IMR-90 (cell line): ENCODE measurements around the gene EGFR. TPM values are rescaled to one million over a fixed set of nuclear protein-coding genes. Genes with fewer than 3 reads are reported as not detected.

Experiments used
- ATAC-seq: fragments of 200-7000 bp; cut with Tn5 transposase; 2 replicates; pipeline ENCODE4 v1.9.1; 2020; ENCODE audit warnings: low read depth, mild to moderate bottlenecking, moderate library complexity
- BruUV-seq: library from RNA; stranded (reverse); fragments of 400-500 nt; replicated peaks from 2 replicates; lab custom pipeline; 2021; lab: Mats Ljungman, UMichigan
- CTCF ChIA-PET: fragments of 300-600 bp; formaldehyde crosslinking; extraction: SDS; loops from one replicate; lab custom pipeline; 2021; ENCODE audit warnings: antibody characterized with exemption; lab: Yijun Ruan, JAX
- POLR2A ChIA-PET: fragments of 300-600 bp; sonication (Branson Sonifier 250); formaldehyde crosslinking; loops from one replicate; lab custom pipeline; 2022; ENCODE audit warnings: antibody characterized with exemption; ENCODE audit not compliant: unreplicated experiment; lab: Charles Lee
- DNase-seq: peaks from one replicate; pipeline ENCODE4 v3.0.0; 2013
- H2AFZ ChIP-seq: replicated peaks from 2 replicates; pipeline ENCODE3; 2013; ENCODE audit warnings: low read length, mild to moderate bottlenecking; ENCODE audit not compliant: poor library complexity
- H2AK5ac ChIP-seq: 2 replicates; pipeline ENCODE4 v1.6.1; 2013; ENCODE audit warnings: low read depth, low read length, inconsistent platforms
- H2AK9ac ChIP-seq: replicated peaks from 2 replicates; pipeline ENCODE3; 2013; ENCODE audit warnings: mild to moderate bottlenecking, low read depth, low read length, moderate library complexity; ENCODE audit not compliant: poor library complexity
- H2BK120ac ChIP-seq: 2 replicates; pipeline ENCODE4 v1.6.1; 2013; ENCODE audit warnings: low read depth, low read length, inconsistent platforms
- H2BK15ac ChIP-seq: 3 replicates; pipeline ENCODE4 v1.6.1; 2013; ENCODE audit warnings: low read depth, low read length, inconsistent platforms
- H2BK20ac ChIP-seq: 2 replicates; pipeline ENCODE4 v1.6.1; 2013; ENCODE audit warnings: low read depth, mild to moderate bottlenecking, inconsistent platforms, low read length, moderate library complexity
- H2BK5ac ChIP-seq: 2 replicates; pipeline ENCODE4 v1.6.1; 2013; ENCODE audit warnings: mild to moderate bottlenecking, low read depth, low read length, inconsistent platforms; ENCODE audit not compliant: poor library complexity, severe bottlenecking
- H3K14ac ChIP-seq: replicated peaks from 2 replicates; pipeline ENCODE4 v1.6.1; 2013; ENCODE audit warnings: low read depth, low read length, inconsistent platforms
- H3K18ac ChIP-seq: 2 replicates; pipeline ENCODE4 v1.6.1; 2013; ENCODE audit warnings: low read depth, low read length, control low read depth
- H3K23ac ChIP-seq: 2 replicates; pipeline ENCODE4 v1.6.1; 2013; ENCODE audit warnings: low read depth, low read length, inconsistent platforms
- H3K27ac ChIP-seq: 2 replicates; pipeline ENCODE4 v1.5.1; 2013; ENCODE audit warnings: mild to moderate bottlenecking, control low read depth, low read length; ENCODE audit not compliant: insufficient read depth
- H3K27me3 ChIP-seq: 2 replicates; pipeline ENCODE4 v1.6.1; 2013; ENCODE audit warnings: low read length; ENCODE audit not compliant: control insufficient read depth, insufficient read depth
- H3K36me3 ChIP-seq: 2 replicates; pipeline ENCODE4 v1.6.1; 2013; ENCODE audit warnings: low read length, mixed read lengths; ENCODE audit not compliant: control insufficient read depth, insufficient read depth
- H3K4ac ChIP-seq: 2 replicates; pipeline ENCODE4 v1.6.1; 2013; ENCODE audit warnings: low read depth, low read length, inconsistent platforms
- H3K4me1 ChIP-seq: 2 replicates; pipeline ENCODE4 v1.6.1; 2013; ENCODE audit warnings: low read length, mixed read lengths; ENCODE audit not compliant: control insufficient read depth, insufficient read depth
- H3K4me2 ChIP-seq: 2 replicates; pipeline ENCODE4 v1.6.1; 2013; ENCODE audit warnings: low read depth, mild to moderate bottlenecking, control low read depth, low read length, moderate library complexity
- H3K4me3 ChIP-seq: 2 replicates; pipeline ENCODE4 v1.5.1; 2013; ENCODE audit warnings: low read depth, mild to moderate bottlenecking, control low read depth, low read length, moderate library complexity; ENCODE audit not compliant: insufficient read depth
- H3K56ac ChIP-seq: 2 replicates; pipeline ENCODE4 v1.6.1; 2013; ENCODE audit warnings: low read length, inconsistent platforms; ENCODE audit not compliant: insufficient read depth; ENCODE audit errors: extremely low read depth
- H3K79me1 ChIP-seq, 2 experiments: 2 replicates each; pipeline ENCODE4 v1.6.1; 2013; ENCODE audit warnings: low read length in 2 of 2, inconsistent platforms in 1 of 2, low read depth in 1 of 2
- H3K9ac ChIP-seq: 2 replicates; pipeline ENCODE4 v1.6.1; 2013; ENCODE audit warnings: low read depth, low read length, control low read depth
- H3K9me1 ChIP-seq: 2 replicates; pipeline ENCODE4 v1.6.1; 2013; ENCODE audit warnings: low read length, inconsistent platforms; ENCODE audit not compliant: insufficient read depth
- H3K9me3 ChIP-seq: 2 replicates; pipeline ENCODE4 v1.6.1; 2013; ENCODE audit warnings: low read length; ENCODE audit not compliant: control insufficient read depth, insufficient read depth
- H4K20me1 ChIP-seq: 2 replicates; pipeline ENCODE4 v1.6.1; 2013; ENCODE audit warnings: low read length, inconsistent platforms; ENCODE audit not compliant: insufficient read depth
- H4K5ac ChIP-seq: 2 replicates; pipeline ENCODE4 v1.6.1; 2013; ENCODE audit warnings: mild to moderate bottlenecking, low read depth, low read length, control low read depth
- H4K8ac ChIP-seq, 2 experiments: 2 replicates each; pipeline ENCODE4 v1.6.1; 2013; ENCODE audit warnings: low read depth in 2 of 2, low read length in 2 of 2, control low read depth in 1 of 2, inconsistent platforms in 1 of 2
- H4K91ac ChIP-seq: 2 replicates; pipeline ENCODE4 v1.6.1; 2013; ENCODE audit warnings: low read depth, low read length, inconsistent platforms; ENCODE audit not compliant: insufficient read depth
- BHLHE40 ChIP-seq: fragments of 150-350 bp; IDR thresholded peaks from 2 replicates; pipeline ENCODE4 v1.6.1; 2016; ENCODE audit warnings: mild to moderate bottlenecking, low read depth, low read length
- CEBPB ChIP-seq: IDR thresholded peaks from 2 replicates; pipeline ENCODE4 v1.6.1; 2012; ENCODE audit warnings: low read depth, low read length, improper control_type of control experiment
- CHD1 ChIP-seq: IDR thresholded peaks from 2 replicates; pipeline ENCODE4 v1.6.1; 2012; ENCODE audit warnings: low read depth, low read length, improper control_type of control experiment
- FOS ChIP-seq: fragments of 150-350 bp; IDR thresholded peaks from 2 replicates; pipeline ENCODE4 v1.6.1; 2016; ENCODE audit warnings: low read depth, low read length
- MAFK ChIP-seq: IDR thresholded peaks from 2 replicates; pipeline ENCODE4 v1.6.1; 2012; ENCODE audit warnings: low read depth, low read length, improper control_type of control experiment
- MAZ ChIP-seq: IDR thresholded peaks from 2 replicates; pipeline ENCODE4 v1.6.1; 2012; ENCODE audit warnings: low read depth, mild to moderate bottlenecking, low read length, improper control_type of control experiment, moderate library complexity, borderline replicate concordance
- RAD21 ChIP-seq: IDR thresholded peaks from 2 replicates; pipeline ENCODE4 v1.6.1; 2012; ENCODE audit warnings: low read length, improper control_type of control experiment
- RFX5 ChIP-seq: IDR thresholded peaks from 2 replicates; pipeline ENCODE4 v1.8.0; 2012; ENCODE audit warnings: low read depth, mild to moderate bottlenecking, low read length, moderate library complexity
- SMC3 ChIP-seq: fragments of 150-350 bp; IDR thresholded peaks from 2 replicates; pipeline ENCODE4 v1.6.1; 2016; ENCODE audit warnings: low read depth, mild to moderate bottlenecking, antibody characterized with exemption, low read length, moderate library complexity
- USF2 ChIP-seq: fragments of 150-350 bp; IDR thresholded peaks from 2 replicates; pipeline ENCODE4 v1.6.1; 2017; ENCODE audit warnings: mild to moderate bottlenecking, antibody characterized with exemption, low read length, low read depth
- WGBS, 2 experiments: methylation state at CpG; one replicate each; pipeline versions ENCODE4 v1.1.5 to v1.1.7; 2013; ENCODE audit warnings: missing lambda C conversion rate in 2 of 2; ENCODE audit not compliant: insufficient read length in 1 of 2; ENCODE audit errors: extremely low coverage in 2 of 2; 5-methylcytosine and 5-hydroxymethylcytosine counted together
- dilution Hi-C: fragments of 300-500 bp; cut with HindIII; formaldehyde crosslinking; loops from one replicate; pipeline ENCODE4 v1.14.3; 2018; ENCODE audit warnings: low sequenced_read_pairs; ENCODE audit not compliant: unreplicated experiment
- in situ Hi-C: fragments of 300-500 bp; cut with MboI; formaldehyde crosslinking; loops from 3 replicates; pipeline ENCODE4 v1.14.3; 2019; ENCODE audit warnings: low sequenced_read_pairs, inconsistent platforms, mixed read lengths
- intact Hi-C: fragments of 100-400 bp; cut with micrococcal nuclease; formaldehyde crosslinking; loops from 2 replicates; pipeline ENCODE4 v1.10.0; 2022
- polyA plus RNA-seq, 3 experiments: library from polyadenylated mRNA; depleted of rRNA; stranded (reverse); fragments of >200 nt; gene quantifications; 2 replicates each; pipeline ENCODE4 v1.2.3, GENCODE V29; 2012; ENCODE audit warnings: low replicate concordance in 1 of 3
- total RNA-seq: library from RNA; depleted of rRNA; stranded (reverse); fragments of >200 nt; gene quantifications from 2 replicates; pipeline ENCODE4 v1.2.3, GENCODE V29; 2012

EGFR gene
- total and polyA plus RNA-seq, 2 of the 4 experiments (the other 2 are of a cell fraction), result 36.9 to 60.4 TPM

- H2BK120ac ChIP-seq, result no peak overlapping the region
- WGBS, 2 experiments, result 92% methylated on average over 2 of the region's 7 CpGs; no CpG with 5 or more reads in 1 of the 2 experiments
- no TSS peak for BruUV-seq
- intact Hi-C loops (no loop called here), dilution Hi-C loops (no loop called here), in situ Hi-C loops (loop anchor here (25.0 kb wide), 1 partner anchor 386 kb away; no protein-coding TSS in a partner anchor)
- no peaks in the 10 kb centered on the region for H3K27me3 ChIP-seq
- H3K27ac ChIP-seq, result no peak overlapping the region
- no peak overlapping the region for H2BK15ac ChIP-seq
- no peak overlapping the region for H3K4me3 ChIP-seq
- no peak overlapping the region for H3K18ac ChIP-seq
- H4K20me1 ChIP-seq, result peaks cover 3% of the 10 kb centered on the region; the same call in 1 of the 2 replicates
- peaks cover 72% of the 10 kb centered on the region for H3K36me3 ChIP-seq
- no peak for ATAC-seq
- no peak overlapping the region for H2AK5ac ChIP-seq
- no peak for DNase-seq
- no peak overlapping the region for H3K4ac ChIP-seq
- peaks cover 13% of the 10 kb centered on the region for H3K4me1 ChIP-seq
- no peak overlapping the region for H4K8ac ChIP-seq
- no peak overlapping the region for H4K5ac ChIP-seq
- CTCF ChIA-PET, result no interaction called here
- no peak overlapping the region for H3K4me2 ChIP-seq
- peaks cover 21% of the 10 kb centered on the region for H3K9me1 ChIP-seq
- POLR2A ChIA-PET, result no interaction called here
- H2BK5ac ChIP-seq, result no peak overlapping the region
- H3K56ac ChIP-seq, result no peak overlapping the region
- no peak for TF ChIP-seq CEBPB
- TF ChIP-seq USF2, result no peak
- no peak for TF ChIP-seq SMC3
- no peak for TF ChIP-seq MAZ
- TF ChIP-seq MAFK, result no peak
- TF ChIP-seq CHD1, result no peak
- TF ChIP-seq RAD21, result no peak
- no peak for TF ChIP-seq BHLHE40
- no peak for TF ChIP-seq RFX5
- no peak for TF ChIP-seq FOS
- H2AFZ ChIP-seq, result no peak overlapping the region
- no peak overlapping the region for H2AK9ac ChIP-seq
- no peaks in the 10 kb centered on the region for H3K9me3 ChIP-seq
- H2BK20ac ChIP-seq, result no peak overlapping the region
- H3K14ac ChIP-seq, result no peak overlapping the region
- H3K79me1 ChIP-seq, result peaks cover 11 to 64% of the 10 kb centered on the region in 2 experiments
- no peak overlapping the region for H4K91ac ChIP-seq
- no peak overlapping the region for H3K9ac ChIP-seq
- no peak overlapping the region for H3K23ac ChIP-seq
These were observed 154.9 kb downstream of the EGFR start for GRCh38 chr7:55173671-55174070.
